Measurements from ENCODE around the gene NTPCR.

Gene NTPCR

DNA sequence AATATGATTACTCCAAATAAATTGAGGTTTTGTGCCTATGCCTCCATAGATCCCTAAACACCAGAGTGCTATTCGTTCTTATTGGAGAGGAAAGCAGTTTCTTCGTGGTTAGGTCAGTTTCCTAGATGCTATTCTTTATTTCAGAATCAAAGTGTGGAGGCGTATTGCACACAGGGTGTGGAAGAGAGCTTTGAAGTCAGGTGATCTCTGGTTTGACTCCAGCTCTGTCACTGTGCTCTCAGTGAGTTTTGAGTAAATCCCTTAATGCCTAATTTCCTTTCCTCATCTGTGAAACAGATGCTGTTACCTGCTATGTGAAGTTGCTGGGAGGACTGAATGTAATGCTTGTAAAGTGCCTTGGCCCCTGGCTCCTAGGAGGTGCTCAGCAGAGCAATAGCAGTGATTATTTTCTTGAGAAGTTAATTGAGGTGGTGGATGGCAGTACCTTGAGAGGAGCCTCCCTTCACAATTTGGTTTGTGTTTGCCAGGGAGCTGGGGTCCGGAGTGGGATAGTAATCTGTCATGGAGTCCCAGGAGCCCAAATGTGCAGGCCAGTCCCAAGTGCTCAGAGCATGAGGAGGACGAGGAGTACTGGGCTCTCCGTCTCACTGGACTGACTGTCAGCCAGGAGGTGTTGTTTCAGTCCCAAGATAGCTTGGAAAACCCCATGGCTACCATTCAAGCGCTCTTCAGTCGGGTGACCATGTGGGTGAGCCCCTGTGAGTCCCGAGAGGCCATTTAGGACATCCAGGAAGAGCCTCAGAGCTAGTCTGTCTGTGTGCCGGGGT, 14.9 kb downstream of the NTPCR start:
- DNase-seq = no peak

DNA sequence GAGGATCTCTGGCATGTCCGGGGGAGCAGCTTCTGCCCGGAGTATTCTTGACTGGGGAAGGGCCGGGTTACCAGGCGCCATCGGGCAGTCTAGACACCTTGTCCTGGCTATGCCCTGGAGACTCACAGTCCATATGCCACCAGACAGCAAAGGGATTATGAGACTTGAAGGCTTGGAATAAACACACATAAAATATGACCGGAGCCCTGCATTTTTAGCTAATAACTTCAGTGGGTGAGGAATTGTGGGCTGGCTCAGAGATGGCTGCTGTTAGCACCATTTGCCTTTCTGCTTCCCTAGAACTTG, 15.5 kb downstream of the NTPCR start:
- no peak for DNase-seq

DNA sequence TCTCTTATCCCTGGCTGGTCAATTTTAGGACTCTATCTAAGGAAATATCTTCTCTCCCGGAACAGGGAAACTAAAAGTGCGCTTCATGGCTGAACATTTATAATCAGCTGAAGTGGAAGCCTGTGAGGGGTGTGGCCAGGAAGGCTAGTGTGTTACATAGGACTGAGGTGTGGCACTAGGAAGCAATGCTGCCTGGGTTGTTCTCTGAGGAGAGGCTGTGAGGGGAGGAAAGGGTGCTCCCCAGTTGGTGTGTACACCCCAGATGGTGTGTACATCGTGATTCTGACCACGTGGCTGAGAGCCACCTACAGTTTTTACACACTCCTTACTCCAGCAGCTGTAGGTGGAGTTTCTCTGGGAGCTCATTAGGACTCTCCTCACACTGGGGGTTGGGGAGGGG, 16.3 kb downstream of the NTPCR start:
- no peak for DNase-seq

DNA sequence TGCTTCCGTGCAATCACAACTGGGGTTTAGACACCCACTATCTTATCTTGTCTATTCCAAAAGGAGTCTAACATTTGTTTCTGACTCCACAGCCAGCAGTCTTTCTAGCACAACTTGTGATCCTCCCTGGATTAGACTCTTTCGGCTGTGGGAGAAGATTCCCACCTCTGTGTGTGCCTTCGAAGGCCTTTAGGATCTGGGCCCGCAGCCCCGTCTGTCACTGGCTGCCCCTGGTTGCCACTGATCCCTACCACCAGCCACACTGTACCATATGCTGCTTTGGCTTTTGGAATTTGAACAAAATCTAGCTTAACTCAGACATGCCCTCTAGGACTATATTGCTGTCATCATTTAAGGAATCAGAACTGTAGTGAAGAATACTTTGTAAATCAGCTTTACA, 18.0 kb downstream of the NTPCR start:
- no peak for DNase-seq

DNA sequence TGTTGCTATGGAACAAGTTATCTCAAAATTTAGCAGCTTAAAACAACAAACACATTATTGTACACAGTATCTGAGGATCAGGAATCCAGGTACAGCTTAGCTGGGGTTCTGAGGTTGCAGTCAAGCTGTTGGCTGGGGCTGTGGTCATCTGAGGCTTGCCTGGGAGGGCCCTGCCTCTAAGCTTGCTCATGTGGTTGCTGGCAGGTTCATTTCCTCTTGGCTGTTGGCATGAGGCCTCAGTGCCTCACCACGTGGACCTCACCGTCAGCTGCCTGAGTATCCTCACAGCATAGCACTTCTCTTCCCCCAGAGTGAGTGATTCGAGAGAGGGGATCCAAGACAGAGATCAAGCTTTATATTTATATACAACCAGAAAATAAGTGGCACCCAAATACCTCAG, 18.6 kb downstream of the NTPCR start:
- no peak for DNase-seq

DNA sequence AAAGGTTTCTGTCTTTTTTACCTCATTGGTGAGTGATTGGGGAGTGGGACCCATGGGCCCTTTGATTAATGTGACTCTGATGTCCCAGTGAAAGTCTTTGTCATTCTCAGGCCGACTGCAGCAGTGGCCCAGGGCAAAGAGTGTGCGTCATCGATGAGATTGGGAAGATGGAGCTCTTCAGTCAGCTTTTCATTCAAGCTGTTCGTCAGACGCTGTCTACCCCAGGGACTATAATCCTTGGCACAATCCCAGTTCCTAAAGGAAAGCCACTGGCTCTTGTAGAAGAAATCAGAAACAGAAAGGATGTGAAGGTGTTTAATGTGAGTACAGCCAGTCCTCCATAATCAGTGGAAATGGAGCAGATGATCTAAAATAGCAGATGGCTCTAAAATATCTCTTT, 19.4 kb downstream of the NTPCR start:
- DNase-seq = no peak

DNA sequence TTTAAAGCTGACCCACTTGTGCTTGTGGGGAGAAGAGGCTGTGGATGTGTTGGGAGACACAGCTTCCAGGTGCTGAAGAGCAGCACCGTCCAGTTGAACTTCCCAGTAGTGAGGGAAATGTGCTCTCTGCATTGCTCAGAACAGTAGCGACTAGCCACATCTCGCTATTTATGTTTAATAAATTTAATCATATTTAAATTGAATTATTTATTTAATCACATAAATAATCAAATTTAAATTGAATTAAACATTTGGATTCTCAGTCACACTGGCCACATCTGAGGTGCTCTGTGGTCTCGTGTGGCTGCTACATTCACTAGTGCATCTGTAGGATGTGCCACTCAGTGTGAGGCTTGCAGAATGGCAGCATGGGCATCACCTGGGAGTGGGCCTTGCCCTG, 20.1 kb downstream of the NTPCR start:
- no peak for DNase-seq

DNA sequence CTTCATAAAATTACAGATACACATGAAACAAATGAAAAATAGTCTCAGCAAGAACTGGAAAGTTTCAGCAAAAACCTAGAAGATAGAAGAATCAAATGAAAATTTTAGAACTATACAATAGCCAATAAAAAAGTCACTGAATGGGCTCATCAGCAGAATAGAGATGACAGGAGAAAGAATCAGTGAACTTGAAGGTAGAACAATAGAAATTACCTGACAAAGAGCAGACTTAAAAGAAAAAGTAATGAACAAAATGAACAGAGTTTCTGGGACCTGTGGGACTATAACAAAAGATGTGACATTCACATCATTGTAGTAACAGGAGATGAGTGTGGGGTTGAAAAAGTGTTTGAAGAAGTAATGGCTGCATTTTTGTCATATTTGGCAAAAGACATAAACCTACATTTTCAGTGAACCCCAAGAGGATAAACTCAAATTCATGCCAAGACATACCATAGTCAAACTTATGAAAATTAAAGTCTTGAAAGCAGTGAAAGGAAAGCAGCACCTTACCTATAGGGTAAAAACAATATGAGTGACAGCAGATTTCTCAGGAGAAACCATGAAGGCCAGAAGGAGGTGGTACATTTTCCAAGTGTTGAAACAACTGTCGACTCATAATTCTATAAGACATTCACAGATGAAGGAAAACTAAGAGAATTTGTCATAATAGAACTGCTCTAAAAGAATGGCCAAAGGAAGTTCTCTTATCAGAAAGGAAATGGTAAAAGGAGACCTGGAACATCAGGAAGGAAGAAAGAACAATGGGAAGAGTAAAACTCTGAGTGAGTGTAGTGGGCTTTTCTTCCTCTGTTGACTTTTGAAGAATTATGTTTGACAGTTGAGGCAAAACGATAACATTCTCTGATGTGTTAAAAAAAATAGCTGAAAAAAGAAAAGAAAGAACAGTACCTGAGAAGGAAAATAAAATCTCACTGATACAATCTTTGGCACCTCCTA, 23.5 kb downstream of the NTPCR start:
- no peak for DNase-seq

DNA sequence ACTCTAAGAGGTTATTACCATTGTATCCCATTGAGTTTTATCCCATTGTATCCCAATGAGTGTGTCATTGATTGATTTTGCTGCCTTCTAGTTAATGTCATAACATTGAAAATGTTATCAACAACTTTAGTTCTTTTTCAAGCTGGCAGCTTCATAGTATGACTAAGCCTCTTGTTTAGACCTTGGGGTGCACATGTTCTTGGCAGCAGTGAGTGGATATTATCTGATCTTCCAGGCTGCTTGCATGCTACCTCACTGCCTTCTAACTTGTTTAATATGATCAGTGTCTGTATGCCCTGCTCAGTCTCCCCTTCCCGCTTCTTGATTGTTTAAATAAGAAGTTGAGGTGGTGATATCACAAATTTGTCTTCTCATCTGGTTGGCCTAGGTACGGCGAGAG, 24.6 kb downstream of the NTPCR start:
- no peak for DNase-seq

DNA sequence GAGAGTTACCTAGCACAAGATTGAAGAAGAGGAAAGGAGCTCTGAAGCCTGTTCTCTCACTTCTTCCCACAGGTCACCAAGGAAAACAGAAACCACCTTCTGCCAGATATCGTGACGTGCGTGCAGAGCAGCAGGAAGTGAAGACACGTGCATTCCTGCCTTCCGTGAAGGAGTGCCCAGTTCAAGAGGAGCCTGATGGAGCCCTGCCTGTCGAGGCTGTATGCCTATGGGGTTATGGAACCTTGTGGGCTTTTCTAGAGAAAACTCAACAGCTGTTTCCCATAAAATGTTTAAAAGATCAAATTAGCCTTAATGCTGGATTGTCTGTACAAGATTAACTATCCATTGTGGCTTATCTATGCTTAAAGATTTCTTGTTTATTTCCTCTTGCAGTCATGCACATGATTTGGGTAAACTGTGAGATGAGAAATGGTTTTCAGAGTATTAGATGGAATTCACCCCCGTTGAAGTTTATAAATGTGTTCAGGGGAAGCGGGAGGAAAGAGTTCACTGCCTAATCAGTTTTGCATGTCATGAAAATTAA, 27.8 kb downstream of the NTPCR start:
- DNase-seq = no peak

DNA sequence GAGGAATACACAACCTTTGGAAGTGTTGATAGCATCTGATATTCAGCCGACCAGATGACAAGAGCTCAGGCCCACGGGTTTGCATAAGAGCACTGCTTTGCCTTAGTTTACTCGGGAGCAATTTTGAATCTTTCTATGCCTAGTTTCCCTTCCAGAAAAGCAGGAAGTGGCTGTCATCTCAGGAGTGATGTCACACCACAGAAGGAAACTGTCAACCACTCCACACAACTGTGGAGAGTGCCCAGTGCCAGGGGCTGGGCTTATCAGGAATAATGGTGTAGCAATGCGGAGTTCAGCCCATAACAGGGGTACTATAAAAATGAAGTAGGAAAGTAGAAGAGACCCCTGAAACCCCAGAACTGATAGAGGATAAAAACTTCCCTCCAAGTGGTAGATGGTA, 28.4 kb downstream of the NTPCR start:
- no peak for DNase-seq

DNA sequence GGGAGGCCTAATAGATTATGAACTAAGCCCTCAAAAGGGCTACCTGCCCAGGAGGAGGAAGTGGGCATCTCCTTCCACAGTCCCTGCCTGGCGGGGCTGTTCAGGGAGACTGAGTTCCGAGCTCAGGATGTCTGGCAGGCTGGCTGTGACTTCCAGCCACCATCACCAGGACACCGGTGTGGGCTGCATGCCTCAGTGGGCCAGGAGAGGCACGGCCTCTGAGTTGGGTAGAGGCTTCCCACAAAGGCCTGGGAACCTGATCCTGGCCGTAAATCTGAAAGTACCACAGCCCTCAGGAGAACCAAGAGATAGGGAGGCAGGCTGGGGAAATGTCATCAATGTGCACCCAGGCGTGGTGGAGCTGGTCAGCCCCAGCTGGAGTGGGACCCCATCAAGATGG, 29.1 kb downstream of the NTPCR start:
- DNase-seq = no peak

DNA sequence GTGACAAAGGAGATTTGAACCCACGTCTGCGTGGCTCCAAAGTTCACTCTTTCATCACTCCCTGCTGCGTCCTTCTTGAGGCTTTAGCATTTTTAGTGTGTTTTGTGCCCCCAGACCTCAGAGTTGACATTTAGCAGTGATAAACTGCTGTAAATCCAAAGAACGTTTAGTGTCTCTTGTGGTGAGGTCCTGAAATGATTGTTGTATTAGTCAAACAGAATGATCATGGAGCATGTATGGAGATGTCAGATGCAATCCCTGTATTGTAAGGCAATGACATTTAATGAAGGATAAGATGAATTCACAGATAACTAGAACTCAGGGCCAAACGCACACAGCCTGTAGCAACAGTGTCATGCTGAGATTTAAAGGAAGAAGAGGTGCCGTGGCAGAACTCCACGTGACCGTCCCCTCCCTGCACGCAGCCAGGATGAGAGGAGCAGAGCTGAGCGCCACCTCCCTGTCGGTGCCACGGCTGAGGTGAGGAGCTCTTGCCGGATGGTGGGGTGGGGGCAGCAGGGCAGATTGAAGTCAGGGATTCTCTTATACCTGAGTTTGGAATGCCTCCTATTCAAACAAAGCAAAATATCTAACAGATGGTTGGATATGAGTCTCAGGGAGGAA, 30.1 kb downstream of the NTPCR start:
- no peak for DNase-seq

DNA sequence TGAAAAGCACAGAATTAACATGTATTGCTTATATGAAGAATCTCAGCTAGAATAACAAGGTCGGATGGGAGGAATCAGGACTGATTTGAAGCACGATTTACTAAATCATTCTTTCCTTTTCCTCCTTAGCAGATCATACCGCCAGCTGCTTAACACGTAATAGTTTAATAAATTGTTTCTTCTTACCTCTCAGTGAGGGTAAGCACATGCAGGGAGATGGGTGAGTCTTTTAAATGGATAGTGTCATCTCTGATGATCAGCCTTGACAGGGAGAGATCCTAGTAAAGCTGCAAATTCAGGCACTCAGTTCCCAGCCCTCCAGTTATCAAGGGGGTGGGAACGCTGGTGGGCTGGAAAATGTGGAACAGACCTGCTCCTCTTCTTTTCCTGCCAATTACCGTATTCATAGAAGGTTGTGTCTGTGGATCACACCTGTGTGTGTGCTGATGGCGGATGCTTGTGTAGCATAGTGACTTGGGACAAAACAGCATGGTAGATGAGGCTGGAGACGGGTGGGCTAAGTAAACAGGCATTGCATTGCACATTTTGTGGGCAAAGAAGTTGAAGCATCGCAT, 30.7 kb downstream of the NTPCR start:
- DNase-seq = no peak

DNA sequence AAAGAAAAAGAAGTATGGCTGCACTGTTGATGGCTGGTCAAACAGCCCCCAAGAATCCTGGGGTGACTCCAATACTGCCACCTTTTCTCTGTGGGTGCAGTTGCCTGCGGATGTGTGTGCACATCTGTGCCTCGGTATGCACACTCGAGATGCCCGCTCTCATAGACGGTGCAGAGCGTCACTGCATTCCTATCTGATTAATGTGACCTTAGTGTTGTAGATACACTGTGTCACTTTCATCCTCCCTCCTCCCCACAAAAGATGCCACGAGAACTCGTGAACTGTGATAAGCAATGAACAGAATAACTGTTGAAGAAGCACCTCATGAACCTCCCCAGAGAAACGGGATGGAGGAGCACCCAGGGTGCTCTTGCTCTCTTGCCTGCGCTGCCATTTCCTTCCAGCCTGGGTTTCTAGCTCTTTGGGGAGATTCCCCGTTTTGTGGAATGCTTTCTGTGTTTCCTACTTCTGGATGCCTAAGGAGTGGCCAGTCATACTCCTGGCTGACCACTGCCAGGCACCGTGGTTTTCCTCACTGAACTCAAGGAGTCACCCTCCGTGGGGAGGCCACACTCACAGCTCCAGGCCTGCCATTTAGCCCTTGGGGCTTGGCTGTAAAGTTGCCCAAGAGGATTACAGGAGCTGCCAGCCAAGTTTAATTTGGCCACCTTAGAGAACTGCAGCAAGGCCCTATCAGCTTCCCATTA, 32.0 kb downstream of the NTPCR start:
- DNase-seq = no peak

DNA sequence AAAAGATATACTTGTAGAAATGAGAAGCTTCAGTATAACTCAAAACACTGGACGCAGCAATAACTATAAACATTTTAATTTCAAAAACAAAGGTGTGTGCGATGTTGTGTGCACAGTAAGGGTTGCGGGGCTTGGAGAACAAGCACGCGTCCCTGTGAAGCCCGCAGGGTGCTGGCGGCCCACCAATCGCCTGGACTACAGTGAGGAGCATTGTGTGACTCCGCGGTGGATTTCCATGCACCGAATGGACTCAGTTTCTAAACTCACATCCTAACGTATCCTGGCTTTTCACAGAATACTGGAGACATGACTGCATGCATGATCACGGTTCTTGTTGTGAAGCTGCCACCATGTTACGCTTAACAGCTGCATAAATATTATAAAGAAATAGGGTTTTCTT, 33.0 kb downstream of the NTPCR start:
- DNase-seq = no peak

DNA sequence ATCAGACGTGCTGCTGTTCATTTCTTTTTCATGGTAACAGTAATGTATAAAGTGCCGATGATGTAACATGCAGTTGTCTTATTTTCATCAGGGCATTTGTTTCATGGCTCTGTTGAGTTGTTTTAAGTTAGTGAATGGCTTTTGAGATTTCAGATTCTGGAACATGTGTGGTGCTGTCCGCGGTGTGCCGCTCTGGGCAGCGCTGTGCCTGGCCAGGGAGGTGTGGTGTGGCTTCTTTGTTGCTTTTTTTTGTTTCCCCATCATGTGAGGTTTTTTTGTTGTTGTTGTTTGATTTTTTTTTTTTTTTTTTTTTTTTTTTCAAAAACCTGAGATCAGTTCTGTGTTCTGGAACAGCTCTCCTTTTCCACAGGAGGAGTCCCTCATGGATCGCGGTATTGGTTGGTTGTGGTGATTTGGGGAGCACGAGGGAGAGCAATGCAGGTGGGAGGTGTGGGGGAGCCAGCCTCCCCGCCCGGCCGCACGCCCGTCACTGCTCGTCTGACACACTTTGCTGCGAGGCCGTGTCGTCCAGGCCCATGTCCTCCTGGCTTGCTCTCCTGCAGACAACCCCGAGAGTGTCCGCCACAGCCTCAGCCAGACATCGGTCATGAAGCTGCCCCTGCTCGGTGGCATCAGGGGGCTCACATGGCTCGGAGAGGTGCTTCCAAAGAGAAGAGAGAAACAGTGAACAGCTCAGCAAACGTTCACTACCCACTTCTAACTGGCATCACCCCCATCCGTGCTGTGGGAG, 33.6 kb downstream of the NTPCR start:
- DNase-seq = no peak

DNA sequence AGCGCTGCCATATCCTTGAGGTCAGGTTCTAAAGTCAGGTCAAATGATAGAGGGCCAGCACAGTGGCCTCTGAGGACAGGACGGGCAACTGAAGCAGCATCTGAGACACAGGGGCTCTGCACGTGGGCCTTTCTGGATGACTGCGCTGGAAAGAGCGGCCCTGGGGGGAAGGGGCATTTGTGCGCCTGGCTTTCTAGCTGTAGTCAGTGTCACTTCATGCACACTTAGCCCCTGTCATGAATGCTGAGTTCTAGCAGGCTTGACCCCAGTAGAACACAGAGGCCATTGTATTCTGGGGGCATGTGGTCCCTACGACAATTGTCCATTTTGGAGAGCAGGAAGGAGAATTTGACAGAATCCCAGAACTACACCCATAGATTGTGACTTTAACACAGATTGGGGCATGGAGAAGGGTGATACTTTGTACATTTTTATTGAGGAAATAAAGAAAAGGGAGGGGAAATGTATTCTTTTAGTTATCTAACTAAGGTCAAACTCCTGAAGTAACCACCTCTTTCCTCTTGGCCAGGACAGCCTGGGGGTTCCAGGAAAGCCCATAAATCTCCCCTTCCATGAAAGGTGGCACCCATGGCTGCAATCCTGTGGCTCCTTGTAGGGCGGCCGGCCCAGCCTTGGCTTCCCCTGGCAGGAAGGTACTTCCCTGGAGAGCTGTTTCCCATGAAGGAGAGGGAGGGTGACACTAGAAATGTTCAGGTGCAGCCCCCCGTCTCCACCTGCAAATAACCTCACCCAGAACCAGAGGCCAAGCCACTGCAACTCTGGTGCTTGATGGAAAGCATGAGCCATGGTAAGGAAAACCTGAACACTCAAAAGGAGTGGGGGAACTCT, 34.4 kb downstream of the NTPCR start:
- no peak for DNase-seq

DNA sequence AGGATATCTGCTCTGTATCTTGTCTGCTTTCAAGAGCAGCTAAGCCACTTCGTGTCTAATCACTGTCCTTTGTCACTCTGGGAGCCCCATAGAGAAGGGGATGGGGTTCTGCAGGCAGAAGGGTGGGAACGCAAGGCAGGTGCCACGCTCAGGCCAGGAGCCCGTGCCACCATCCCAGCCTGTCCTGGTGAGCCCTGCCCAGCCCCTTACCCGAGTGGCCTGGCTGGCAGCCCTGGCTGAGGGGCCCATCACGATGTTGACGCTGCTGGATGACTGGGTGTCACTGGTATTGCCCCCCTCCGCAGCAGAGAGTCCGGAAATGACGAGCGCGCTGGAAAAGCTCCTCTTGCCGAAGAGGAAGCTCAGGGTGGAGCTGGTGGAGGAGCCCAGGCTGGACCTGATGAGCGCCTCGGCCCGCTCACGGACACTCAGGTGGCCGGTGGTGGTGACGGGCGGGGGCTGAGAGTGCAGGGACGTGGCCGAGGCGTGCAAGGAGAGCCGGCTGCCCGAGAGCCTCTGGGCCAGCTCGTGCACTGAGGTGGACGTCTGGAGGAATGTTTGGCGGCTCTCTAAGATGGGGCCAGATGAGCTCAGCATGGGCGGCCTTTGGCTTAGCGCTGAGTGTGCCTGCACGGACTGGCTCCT, 35.6 kb downstream of the NTPCR start:
- DNase-seq = no peak

DNA sequence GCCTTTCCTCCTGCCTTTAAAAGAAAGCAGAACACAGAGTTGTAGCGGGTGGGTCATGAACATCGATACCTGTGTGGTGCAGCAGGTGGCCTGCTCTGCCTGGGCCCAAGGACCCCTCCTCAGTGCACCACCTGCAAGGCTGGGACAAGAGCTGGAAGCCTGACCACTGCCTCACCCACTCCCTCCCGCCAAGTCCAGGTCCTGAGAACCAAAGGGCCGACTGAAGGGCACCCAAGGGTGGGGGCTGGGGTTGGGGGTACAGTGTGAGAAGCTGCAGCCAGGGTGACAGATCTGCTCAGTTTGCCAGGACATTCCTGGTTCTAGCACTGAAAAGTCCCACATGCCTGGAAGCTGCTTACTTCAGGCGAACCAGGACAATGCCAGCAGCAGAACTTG, 36.1 kb downstream of the NTPCR start:
- no peak for DNase-seq
